Loucy (cell line): ENCODE measurements around the gene C2orf69.

Source experiments
- H2AFZ ChIP-seq: fragments of 200-600 bp; sonication (generic); 2 replicates; pipeline ENCODE4 v1.6.0; 2016; ENCODE audit warnings: antibody characterized with exemption, mild to moderate bottlenecking, low read length, moderate library complexity
- H3F3A ChIP-seq: fragments of 200-600 bp; 2 replicates; pipeline ENCODE4 v1.6.0; 2016; ENCODE audit warnings: antibody characterized with exemption, low read depth, mild to moderate bottlenecking
- H3K27me3 ChIP-seq: fragments of 200-600 bp; sonication (generic); 2 replicates; pipeline ENCODE4 v1.6.1; 2014; ENCODE audit warnings: low read length, mild to moderate bottlenecking; ENCODE audit not compliant: insufficient read depth, poor library complexity, severe bottlenecking
- H3K36me3 ChIP-seq: fragments of 200-600 bp; sonication (generic); 2 replicates; pipeline ENCODE4 v1.6.1; 2016; ENCODE audit warnings: low read length; ENCODE audit not compliant: insufficient read depth
- H3K4me1 ChIP-seq: fragments of 200-600 bp; sonication (generic); 2 replicates; pipeline ENCODE4 v1.5.1; 2014; ENCODE audit warnings: low read length, mild to moderate bottlenecking; ENCODE audit not compliant: insufficient read depth, poor library complexity, severe bottlenecking
- H3K4me2 ChIP-seq: fragments of 200-600 bp; sonication (generic); 2 replicates; pipeline ENCODE4 v1.6.0; 2014; ENCODE audit warnings: antibody characterized with exemption, low read length, low read depth, mild to moderate bottlenecking; ENCODE audit not compliant: poor library complexity, severe bottlenecking
- H3K4me3 ChIP-seq: fragments of 200-600 bp; sonication (generic); 2 replicates; pipeline ENCODE4 v1.5.1; 2014; ENCODE audit warnings: low read length, mild to moderate bottlenecking, mixed read lengths; ENCODE audit not compliant: poor library complexity, severe bottlenecking
- H3K79me2 ChIP-seq: fragments of 200-600 bp; sonication (generic); 2 replicates; pipeline ENCODE4 v1.6.1; 2014; ENCODE audit warnings: low read length; ENCODE audit not compliant: insufficient read depth
- H3K9ac ChIP-seq: fragments of 200-600 bp; sonication (generic); 2 replicates; pipeline ENCODE4 v1.6.0; 2014; ENCODE audit warnings: mild to moderate bottlenecking, low read depth, low read length, moderate library complexity; ENCODE audit not compliant: poor library complexity, severe bottlenecking
- H3K9me2 ChIP-seq: fragments of 200-600 bp; sonication (generic); replicated peaks from 2 replicates; pipeline ENCODE4 v1.6.1; 2016; ENCODE audit warnings: low read depth, low read length, mixed read lengths
- H3K9me3 ChIP-seq: fragments of 200-600 bp; sonication (generic); 2 replicates; pipeline ENCODE4 v1.6.1; 2014; ENCODE audit warnings: mild to moderate bottlenecking, antibody characterized with exemption, low read length, low read depth; ENCODE audit not compliant: insufficient read depth
- H4K20me1 ChIP-seq: fragments of 200-600 bp; sonication (generic); 2 replicates; pipeline ENCODE4 v1.6.0; 2014; ENCODE audit warnings: antibody characterized with exemption, low read length, mild to moderate bottlenecking; ENCODE audit not compliant: insufficient read depth, poor library complexity, severe bottlenecking
- EZH2phosphoT487 ChIP-seq: fragments of 200-600 bp; IDR thresholded peaks from 2 replicates; pipeline ENCODE4 v1.6.1; 2018; ENCODE audit warnings: antibody characterized with exemption, mild to moderate bottlenecking, moderate library complexity, borderline replicate concordance
- TF ChIP-seq, protein P1 (sequence below): fragments of 200-600 bp; sonication (generic); conservative IDR thresholded peaks from 2 replicates; pipeline ENCODE4 v1.5.1; 2014; ENCODE audit warnings: mild to moderate bottlenecking, antibody characterized with exemption, low read length

The C2orf69 gene

DNA sequence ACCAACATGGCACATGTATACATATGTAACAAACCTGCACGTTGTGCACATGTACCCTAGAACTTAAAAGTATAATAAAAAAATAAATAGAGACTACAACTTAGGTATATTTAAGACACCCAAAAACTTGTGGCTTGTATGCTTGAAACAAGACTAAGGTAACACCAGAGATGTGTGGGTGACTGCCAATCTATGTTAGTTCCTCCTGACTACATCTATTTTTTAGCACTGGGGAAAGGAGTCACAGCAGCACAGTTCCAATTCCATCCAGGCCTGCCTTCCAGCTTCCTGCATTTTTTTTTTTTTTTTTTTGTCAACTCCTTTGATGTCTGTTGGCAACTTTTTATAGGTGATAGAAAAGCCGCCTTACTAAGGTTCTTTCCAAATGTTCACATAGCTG is 18.2 kb downstream of the C2orf69 start:
- H2AFZ ChIP-seq = no peak overlapping the region
- no peaks in the 10 kb centered on the region for H3K4me1 ChIP-seq
- no peaks in the 10 kb centered on the region; the same call in 1 of the 2 replicates for H3F3A ChIP-seq
- no peaks in the 10 kb centered on the region for H3K9me2 ChIP-seq
- no peak for TF ChIP-seq EZH2phosphoT487
- TF ChIP-seq, protein P1, sequence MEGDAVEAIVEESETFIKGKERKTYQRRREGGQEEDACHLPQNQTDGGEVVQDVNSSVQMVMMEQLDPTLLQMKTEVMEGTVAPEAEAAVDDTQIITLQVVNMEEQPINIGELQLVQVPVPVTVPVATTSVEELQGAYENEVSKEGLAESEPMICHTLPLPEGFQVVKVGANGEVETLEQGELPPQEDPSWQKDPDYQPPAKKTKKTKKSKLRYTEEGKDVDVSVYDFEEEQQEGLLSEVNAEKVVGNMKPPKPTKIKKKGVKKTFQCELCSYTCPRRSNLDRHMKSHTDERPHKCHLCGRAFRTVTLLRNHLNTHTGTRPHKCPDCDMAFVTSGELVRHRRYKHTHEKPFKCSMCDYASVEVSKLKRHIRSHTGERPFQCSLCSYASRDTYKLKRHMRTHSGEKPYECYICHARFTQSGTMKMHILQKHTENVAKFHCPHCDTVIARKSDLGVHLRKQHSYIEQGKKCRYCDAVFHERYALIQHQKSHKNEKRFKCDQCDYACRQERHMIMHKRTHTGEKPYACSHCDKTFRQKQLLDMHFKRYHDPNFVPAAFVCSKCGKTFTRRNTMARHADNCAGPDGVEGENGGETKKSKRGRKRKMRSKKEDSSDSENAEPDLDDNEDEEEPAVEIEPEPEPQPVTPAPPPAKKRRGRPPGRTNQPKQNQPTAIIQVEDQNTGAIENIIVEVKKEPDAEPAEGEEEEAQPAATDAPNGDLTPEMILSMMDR = no peak
- no peaks in the 10 kb centered on the region for H3K9me3 ChIP-seq
- peaks cover 29% of the 10 kb centered on the region for H3K79me2 ChIP-seq
- peaks cover 29% of the 10 kb centered on the region for H4K20me1 ChIP-seq
- no peak overlapping the region for H3K4me2 ChIP-seq
- peaks cover 59% of the 10 kb centered on the region; the same call in 1 of the 2 replicates for H3K36me3 ChIP-seq
- no peaks in the 10 kb centered on the region for H3K27me3 ChIP-seq
- H3K9ac ChIP-seq = no peak overlapping the region
- no peak overlapping the region for H3K4me3 ChIP-seq

DNA sequence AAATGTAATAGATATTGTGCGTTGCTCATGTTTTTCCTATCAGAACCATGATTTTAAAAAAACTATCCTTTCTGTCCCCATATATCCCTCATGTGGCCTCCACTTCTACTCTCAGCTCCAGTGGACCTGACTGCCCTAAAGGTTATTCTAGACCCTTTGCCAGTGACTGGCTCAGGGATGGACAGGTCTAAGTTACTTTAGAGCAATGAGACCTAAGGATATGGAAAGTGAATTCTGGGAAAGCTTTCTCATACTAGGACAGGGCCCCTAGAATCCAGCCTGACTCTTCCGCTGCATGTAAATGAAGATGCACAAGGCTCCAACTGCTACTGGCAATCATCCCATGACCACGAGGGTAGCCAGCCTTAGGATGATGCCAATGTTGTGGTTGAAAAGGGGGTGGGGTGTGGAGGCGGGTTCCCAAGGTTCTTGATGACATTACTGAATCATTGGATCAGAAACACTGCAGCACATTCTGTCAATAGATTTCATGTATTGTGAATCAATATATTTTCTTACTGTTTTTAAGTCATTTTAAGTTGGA is 21.3 kb downstream of the C2orf69 start:
- H3K4me2 ChIP-seq = no peak overlapping the region
- H3K79me2 ChIP-seq = peaks cover 3% of the 10 kb centered on the region; the same call in 1 of the 2 replicates
- H3K4me1 ChIP-seq = no peaks in the 10 kb centered on the region
- no peak overlapping the region for H2AFZ ChIP-seq
- no peak overlapping the region for H3K9ac ChIP-seq
- no peaks in the 10 kb centered on the region; the same call in 1 of the 2 replicates for H3F3A ChIP-seq
- TF ChIP-seq, protein P1 = no peak
- TF ChIP-seq EZH2phosphoT487 = no peak
- no peak overlapping the region for H3K4me3 ChIP-seq
- H3K9me3 ChIP-seq = no peaks in the 10 kb centered on the region
- H3K9me2 ChIP-seq = no peaks in the 10 kb centered on the region
- peaks cover 47% of the 10 kb centered on the region; the same call in 1 of the 2 replicates for H3K36me3 ChIP-seq
- H4K20me1 ChIP-seq = peaks cover 6% of the 10 kb centered on the region
- H3K27me3 ChIP-seq = no peaks in the 10 kb centered on the region

- TF ChIP-seq, protein P1 = no peak
- no peak for TF ChIP-seq EZH2phosphoT487
- no peaks in the 10 kb centered on the region; the same call in 1 of the 2 replicates for H3F3A ChIP-seq
- H3K27me3 ChIP-seq = no peaks in the 10 kb centered on the region
- H3K4me3 ChIP-seq = no peak overlapping the region
- peaks cover 53% of the 10 kb centered on the region; the same call in 1 of the 2 replicates for H3K36me3 ChIP-seq
- H3K79me2 ChIP-seq = no peaks in the 10 kb centered on the region
- H2AFZ ChIP-seq = no peak overlapping the region
- no peak overlapping the region for H3K9ac ChIP-seq
- H3K9me3 ChIP-seq = no peaks in the 10 kb centered on the region
- peaks cover 3% of the 10 kb centered on the region for H4K20me1 ChIP-seq
- H3K4me1 ChIP-seq = no peaks in the 10 kb centered on the region
- no peaks in the 10 kb centered on the region for H3K9me2 ChIP-seq
- no peak overlapping the region for H3K4me2 ChIP-seq
Measured at GRCh38 chr2:199933466-199933865, 22.4 kb downstream of the C2orf69 start.
